Activated CD4-positive, alpha-beta T cell treated with anti-CD3 and anti-CD28 coated beads for 4 hours (primary cell): ENCODE results near the gene TFB1M.

Source experiments
- DNase-seq, 2 donors: peaks; one replicate each; pipeline ENCODE4 v3.0.0-alpha.2; 2020

The TFB1M gene

DNA sequence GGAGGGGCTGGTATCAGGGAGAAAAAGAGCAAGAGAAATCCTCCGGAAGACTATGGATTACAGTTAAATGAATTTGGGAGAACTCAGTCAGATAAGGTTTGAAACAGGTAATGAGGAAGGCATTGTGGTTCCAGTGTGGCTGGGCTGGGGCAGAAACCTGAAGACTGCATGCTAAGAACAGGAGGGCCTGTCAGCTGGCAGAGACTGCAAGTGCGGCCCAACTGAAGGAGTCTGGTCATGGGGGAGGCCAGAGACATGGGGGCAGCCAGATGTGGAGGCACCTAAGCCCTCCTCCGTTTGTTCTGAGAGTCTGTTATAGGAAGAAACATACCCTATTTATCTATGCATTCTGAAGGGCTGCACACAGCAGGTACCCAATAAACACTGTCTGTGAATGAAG, 16.6 kb downstream of the TFB1M start:
- DNase-seq = no peak

GRCh38 chr6:155292711-155293110, 21.6 kb downstream of the TFB1M start:
- no peak for DNase-seq

GRCh38 chr6:155291291-155291690, 23.0 kb downstream of the TFB1M start:
- no peak for DNase-seq

- DNase-seq = no peak
Observed at GRCh38 chr6:155290491-155290890, 23.8 kb downstream of the TFB1M start.

GRCh38 chr6:155287762-155288161, 26.5 kb downstream of the TFB1M start:
- no peak for DNase-seq

DNA sequence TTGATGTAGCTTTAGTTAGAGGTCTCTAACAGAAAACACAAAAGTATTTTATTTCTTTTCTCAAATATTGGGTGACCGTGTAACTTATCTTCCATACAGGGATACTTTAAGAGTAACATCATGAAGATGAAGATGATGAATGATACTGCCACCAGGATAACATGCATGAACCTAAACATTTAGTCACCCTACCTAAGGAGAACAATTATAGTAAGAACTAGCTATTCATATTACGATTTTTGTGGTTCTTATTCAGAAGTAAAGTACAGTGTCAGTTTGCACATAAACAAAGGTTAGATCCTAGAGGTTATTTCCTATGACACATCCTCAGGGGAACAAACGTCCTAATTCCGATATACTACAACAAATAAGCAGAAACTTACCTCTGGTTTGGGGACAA, 29.5 kb downstream of the TFB1M start:
- DNase-seq = no peak

DNA sequence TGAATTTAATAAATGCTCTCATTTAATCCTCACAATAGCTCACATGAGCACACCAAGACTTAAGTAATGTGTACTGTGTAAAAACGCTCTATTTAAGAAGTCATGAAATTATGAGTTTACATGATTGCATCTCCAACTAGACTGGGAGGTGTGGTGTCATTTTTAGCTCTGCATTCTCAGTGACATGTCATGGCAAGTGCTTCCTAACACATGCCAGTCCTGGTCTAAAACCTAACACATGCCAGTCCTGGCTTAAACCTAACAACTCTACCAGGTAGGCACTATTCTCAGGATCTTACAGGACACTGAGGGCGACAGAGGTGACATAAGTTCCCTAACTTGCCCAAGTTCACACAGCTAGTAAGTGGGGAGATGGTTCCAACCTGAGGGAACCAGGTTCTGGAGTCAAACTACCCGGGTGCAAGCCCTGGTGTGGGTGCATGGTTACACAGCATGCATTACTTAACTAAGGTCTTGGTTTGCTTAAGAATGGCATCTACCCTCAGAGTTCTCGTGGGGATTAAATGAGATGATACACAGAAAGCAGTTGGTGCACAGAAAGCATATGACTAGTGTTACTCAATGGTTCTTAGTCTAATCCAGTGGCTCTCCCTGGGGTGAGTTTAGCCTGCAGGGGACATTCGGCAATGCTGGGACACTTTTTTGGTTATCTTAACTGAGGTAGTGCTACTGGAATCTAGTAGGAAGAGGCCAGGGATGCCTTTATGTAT, 35.8 kb downstream of the TFB1M start:
- no peak for DNase-seq

DNA sequence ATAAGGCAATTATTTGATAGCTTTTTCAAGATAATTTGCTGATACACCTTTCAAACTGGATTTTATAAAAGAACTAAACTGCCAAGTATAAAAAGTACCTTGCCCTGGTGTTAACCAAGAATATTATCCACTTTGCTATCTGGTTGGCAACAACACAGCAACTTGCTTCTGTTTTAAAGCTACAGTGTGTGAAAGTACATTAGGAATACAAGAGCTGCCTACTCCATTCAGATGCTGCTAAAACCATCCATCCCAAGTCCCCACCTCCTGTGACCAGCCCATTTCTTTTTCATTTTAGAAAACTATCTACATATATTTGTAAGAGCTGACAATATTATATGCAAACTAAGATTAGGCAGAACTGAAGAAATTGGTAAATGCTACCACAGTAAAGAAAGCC, 37.6 kb downstream of the TFB1M start:
- DNase-seq = no peak

DNA sequence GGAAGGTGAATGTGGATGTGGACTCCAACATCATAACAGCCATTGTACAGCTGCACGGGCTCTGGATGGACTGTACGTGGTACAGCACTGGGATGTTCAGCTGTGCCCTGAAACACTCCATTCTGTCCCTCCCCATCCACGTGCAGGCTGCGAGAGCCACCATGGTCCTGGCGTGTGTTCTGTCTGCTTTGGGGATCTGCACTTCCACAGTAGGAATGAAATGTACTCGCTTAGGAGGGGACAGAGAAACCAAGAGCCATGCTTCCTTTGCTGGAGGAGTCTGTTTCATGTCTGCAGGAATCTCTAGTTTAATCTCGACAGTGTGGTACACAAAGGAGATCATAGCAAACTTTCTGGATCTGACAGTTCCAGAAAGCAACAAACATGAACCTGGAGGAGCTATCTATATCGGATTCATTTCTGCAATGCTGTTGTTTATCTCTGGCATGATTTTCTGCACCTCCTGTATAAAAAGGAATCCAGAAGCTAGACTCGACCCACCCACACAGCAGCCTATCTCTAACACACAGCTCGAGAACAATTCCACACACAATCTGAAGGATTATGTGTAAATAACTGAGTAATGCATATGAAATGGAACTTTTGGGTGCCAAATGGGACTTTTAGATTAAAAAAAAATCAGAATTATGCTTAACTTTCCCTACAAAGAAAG, 38.3 kb downstream of the TFB1M start:
- no peak for DNase-seq

- DNase-seq = no peak
Observed at GRCh38 chr6:155274533-155274932, 39.8 kb downstream of the TFB1M start.

- DNase-seq = no peak
Observed at GRCh38 chr6:155274106-155274505, 40.2 kb downstream of the TFB1M start.

GRCh38 chr6:155273431-155273830, 40.9 kb downstream of the TFB1M start:
- DNase-seq = no peak

- DNase-seq = no peak
Observed at GRCh38 chr6:155272353-155273232, 41.7 kb downstream of the TFB1M start.

DNA sequence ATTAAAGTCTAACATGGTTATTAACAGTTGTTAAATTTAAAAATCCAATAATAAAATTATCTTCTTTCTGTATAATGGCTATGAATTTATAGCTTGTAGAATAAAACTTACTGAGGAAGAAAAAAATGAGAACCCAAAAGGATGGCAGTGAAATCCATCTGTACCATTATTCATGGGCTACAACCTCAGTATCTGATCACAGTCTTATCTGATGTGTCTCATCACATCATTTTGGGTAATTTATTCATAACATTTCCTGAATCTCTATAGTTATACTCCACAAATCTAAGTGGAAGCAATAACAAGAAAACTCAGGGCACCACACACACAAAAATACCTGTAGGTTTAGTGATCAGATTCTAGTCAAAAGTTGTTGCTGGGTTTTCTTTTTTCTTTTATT, 43.1 kb downstream of the TFB1M start:
- no peak for DNase-seq

- no peak for DNase-seq
Observed at GRCh38 chr6:155270561-155271091, 43.7 kb downstream of the TFB1M start.

DNA sequence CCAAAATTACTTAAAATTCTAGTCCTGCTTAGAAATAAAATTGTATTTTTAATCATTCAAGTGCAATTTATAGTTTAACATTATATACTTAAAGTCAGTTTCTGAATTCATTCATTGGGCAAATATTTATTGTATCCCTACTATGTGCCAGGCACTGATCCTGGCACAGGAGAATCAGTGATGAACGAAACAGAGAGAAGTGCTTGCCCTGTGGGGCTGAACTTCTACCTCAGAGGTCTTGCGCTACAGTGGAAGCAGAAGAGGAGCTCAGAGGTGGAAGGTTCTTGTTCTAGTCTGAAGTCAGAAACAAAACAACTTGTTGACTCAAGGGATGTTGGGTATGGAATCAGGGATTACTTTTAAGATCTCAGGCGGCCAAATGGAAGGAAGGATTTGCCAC, 44.5 kb downstream of the TFB1M start:
- no peak for DNase-seq

DNA sequence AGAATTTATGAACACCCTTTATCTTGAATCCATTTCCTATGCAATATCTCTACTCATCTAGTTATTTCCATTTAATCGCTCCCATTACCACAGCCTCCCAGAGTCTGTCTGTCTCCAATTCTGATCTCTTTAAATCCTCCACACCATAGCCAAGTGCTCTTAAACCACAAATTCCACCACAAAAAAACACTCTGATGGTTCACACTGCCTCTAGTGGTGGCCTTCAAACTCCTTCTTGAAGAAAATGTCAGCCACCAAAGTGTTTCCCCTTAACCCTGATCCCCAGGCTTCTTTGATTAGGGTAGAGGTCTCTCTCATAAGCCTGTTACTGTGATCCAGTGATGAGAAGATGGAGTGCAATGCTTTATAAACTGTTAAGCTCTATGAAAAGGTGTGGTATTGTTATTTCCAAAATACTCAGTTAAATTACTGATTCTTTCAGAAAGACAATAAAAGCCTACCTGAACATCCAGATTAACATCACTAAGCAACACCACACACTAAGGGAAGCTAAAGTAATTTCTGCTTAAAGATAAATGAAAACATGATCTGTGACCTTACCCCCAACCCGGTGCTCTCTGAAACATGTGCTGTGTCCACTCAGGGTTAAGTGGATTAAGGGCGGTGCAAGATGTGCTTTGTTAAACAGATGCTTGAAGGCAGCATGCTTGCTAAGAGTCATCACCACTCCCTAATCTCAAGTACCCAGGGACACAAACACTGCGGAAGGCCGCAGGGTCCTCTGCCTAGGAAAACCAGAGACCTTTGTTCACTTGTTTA, 46.0 kb downstream of the TFB1M start:
- peak in 1 of 2 donors; percentile 9 for DNase-seq

DNA sequence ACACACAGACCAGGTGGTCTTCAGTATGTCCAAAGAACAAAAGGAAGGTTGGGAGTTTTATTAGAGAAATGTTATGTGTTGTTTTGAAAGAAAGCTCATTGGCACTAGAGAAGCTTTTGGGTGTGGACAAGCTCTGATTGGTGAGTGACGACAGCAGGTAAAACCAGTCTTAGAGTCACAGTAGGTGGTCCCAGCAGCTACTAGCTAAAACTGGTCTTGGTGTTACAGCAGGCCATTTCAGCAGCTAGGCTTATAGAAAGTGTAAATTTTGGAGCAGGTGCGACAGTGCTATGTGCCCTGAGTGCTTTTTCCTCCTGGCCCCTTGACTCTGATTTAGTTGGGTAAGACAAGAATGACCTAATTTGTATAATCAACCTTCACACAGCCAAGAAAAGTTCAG, 46.9 kb downstream of the TFB1M start:
- DNase-seq = no peak

- no peak for DNase-seq
Observed at GRCh38 chr6:155265843-155266535, 48.3 kb downstream of the TFB1M start.

DNA sequence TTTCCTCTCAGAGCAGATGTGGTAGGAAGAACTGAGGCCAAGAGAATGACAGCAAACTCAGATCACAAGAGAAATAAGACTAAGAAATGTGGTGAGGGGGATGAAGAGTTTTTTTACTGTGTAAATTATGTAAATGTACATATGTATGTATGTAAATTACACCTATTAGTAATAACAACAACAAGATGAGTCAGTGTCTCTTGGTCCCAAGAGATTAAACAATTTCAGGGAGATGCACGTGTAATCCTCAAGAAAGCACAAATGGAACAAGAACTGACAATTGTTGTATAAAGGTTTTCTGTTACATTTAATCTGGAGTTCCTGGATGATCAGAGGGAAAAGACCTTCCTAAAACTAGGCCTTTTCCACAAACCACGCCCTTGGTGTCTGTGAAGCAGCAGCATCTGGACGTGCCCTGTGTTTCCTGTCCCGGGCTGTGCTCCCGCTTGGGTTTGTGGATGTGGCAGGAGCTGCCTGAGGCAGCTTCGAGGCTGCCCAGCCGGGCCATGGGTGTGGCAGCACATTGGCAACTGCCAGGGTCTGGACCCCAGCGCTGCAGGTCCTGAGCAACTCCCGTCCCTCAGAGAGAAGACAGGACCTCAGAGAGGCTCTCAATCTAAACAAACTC, 49.5 kb downstream of the TFB1M start:
- DNase-seq = no peak

DNA sequence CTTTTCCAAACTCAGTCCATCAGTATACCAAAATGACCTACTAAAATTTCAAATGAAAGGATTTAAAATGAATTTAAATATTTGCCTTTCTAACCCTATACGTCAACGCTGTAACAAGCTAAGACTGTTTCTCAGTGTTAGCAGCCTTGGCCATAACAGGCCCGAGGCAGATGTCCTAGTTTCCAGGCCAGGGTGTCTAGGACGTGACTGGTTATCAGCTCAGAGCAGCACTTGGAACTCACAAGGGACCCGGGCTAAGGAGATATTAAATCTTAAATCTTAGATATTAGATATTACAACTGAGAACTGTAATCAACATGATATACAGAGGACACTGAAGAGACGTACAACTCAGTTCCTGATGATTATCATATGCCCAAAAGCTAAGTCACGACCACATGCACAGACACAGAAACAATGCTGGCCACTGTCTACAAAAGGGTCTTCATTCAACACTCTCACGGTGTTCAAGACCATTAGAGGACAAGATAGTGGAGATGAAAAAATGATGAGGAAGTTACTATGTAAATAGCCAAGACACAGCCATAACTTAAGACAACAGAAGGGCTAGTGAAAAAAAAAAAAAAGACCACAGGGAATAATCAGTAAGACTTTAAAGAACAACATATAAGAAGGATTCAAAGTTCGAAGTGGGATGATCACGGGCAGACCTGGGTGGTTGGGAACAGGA, 50.8 kb downstream of the TFB1M start, which contains the start of gene CLDN20:
TSS of gene CLDN20 (plus strand) at position 641 of the 691 bp plus-strand sequence. CDS start 11,707 bp downstream, outside the sequence.
- no peak for DNase-seq
